HepG2 (cell line): ENCODE measurements around the gene KIF22. TPM values are rescaled to one million over a fixed set of nuclear protein-coding genes. Genes with fewer than 3 reads are reported as not detected.

ENCODE experiments used
- CC2D1A ChIP-seq: sonication (generic); formaldehyde crosslinking; IDR thresholded peaks from 2 replicates; pipeline ENCODE4 v1.8.1; 2023; ENCODE audit warnings: mild to moderate bottlenecking, missing genetic modification reagents
- DMAP1 ChIP-seq: IDR thresholded peaks from 2 replicates; pipeline ENCODE4 v1.6.1; 2016
- GATA4 ChIP-seq: sonication (generic); IDR thresholded peaks from 2 replicates; pipeline ENCODE4 v1.6.1; 2016; ENCODE audit warnings: antibody characterized with exemption, low read depth, borderline replicate concordance
- KLF6 ChIP-seq: IDR thresholded peaks from 2 replicates; pipeline ENCODE4 v1.8.0; 2016; ENCODE audit warnings: missing biosample characterization, missing genetic modification reagents
- PHF5A ChIP-seq: IDR thresholded peaks from one replicate; pipeline ENCODE4 v1.6.1; 2018; ENCODE audit warnings: low read depth, missing genetic modification reagents; ENCODE audit not compliant: unreplicated experiment
- SP5 ChIP-seq: IDR thresholded peaks from 2 replicates; pipeline ENCODE4 v1.6.1; 2016; ENCODE audit warnings: low read depth, borderline replicate concordance
- TARDBP ChIP-seq: sonication (generic); formaldehyde crosslinking; IDR thresholded peaks from 2 replicates; pipeline ENCODE4 v1.8.0; 2022; ENCODE audit warnings: mild to moderate bottlenecking, missing genetic modification reagents
- ZNF350 ChIP-seq: sonication (generic); formaldehyde crosslinking; IDR thresholded peaks from 2 replicates; pipeline ENCODE4 v1.4.0; 2020; ENCODE audit warnings: mild to moderate bottlenecking, low read depth, missing genetic modification reagents, borderline replicate concordance
- ZNF354B ChIP-seq: sonication (generic); formaldehyde crosslinking; IDR thresholded peaks from 2 replicates; pipeline ENCODE4 v1.8.0; 2022; ENCODE audit warnings: mild to moderate bottlenecking, missing genetic modification reagents
- ZNF562 ChIP-seq: sonication (generic); formaldehyde crosslinking; IDR thresholded peaks from 2 replicates; pipeline ENCODE4 v1.8.0; 2022; ENCODE audit warnings: missing genetic modification reagents, borderline replicate concordance
- ZNF598 ChIP-seq: sonication (generic); formaldehyde crosslinking; IDR thresholded peaks from 2 replicates; pipeline ENCODE4 v1.5.1; 2020; ENCODE audit warnings: mild to moderate bottlenecking, missing genetic modification reagents, borderline replicate concordance
- ZNF605 ChIP-seq: sonication (generic); formaldehyde crosslinking; IDR thresholded peaks from 2 replicates; pipeline ENCODE4 v1.8.0; 2022; ENCODE audit warnings: mild to moderate bottlenecking, missing genetic modification reagents
- ZNF672 ChIP-seq: sonication (generic); formaldehyde crosslinking; IDR thresholded peaks from 2 replicates; pipeline ENCODE4 v1.8.1; 2022; ENCODE audit warnings: missing genetic modification reagents
- ZNF7 ChIP-seq: IDR thresholded peaks from 2 replicates; pipeline ENCODE4 v1.6.1; 2016; ENCODE audit warnings: missing biosample characterization, missing genetic modification reagents
- ZNF883 ChIP-seq: sonication (generic); formaldehyde crosslinking; IDR thresholded peaks from 2 replicates; pipeline ENCODE4 v1.5.1; 2020; ENCODE audit warnings: mild to moderate bottlenecking, missing genetic modification reagents; ENCODE audit errors: not compliant biosample characterization
- ZSCAN9 ChIP-seq: IDR thresholded peaks from 2 replicates; pipeline ENCODE4 v1.6.1; 2016; ENCODE audit warnings: borderline replicate concordance
- polyA plus RNA-seq, 8 experiments: library from polyadenylated mRNA; depleted of rRNA in 3 of 8; stranded (reverse) in 7 of 8; unstranded in 1 of 8; fragments of >200 nt; fragmentation: Illumina TruSeq in 4 of 8; extraction: Trizol in 4 of 8; gene quantifications; 2 replicates each; pipeline versions ENCODE4 v1.2.1 to v1.2.3, GENCODE V29; 2011 to 2016; ENCODE audit warnings: low read depth in 4 of 8, missing spikeins in 1 of 8, mixed read lengths in 1 of 8; ENCODE audit not compliant: insufficient read depth in 1 of 8
- total RNA-seq, 5 experiments: library from RNA; depleted of rRNA; stranded (reverse); fragments of >200 nt; fragmentation: Illumina TruSeq; extraction: Trizol; gene quantifications; 2 replicates each; pipeline ENCODE4 v1.2.3, GENCODE V29; 2016; ENCODE audit warnings: low read depth in 1 of 5
- TF ChIP-seq, protein P1 (sequence below): sonication (generic); formaldehyde crosslinking; IDR thresholded peaks from 2 replicates; pipeline ENCODE4 v1.4.0; 2020; ENCODE audit warnings: missing genetic modification reagents
- TF ChIP-seq, protein P2 (sequence below): sonication (generic); formaldehyde crosslinking; IDR thresholded peaks from 2 replicates; pipeline ENCODE4 v1.9.0; 2022; ENCODE audit warnings: low read depth, missing genetic modification reagents
- TF ChIP-seq, protein P3 (sequence below): IDR thresholded peaks from 2 replicates; pipeline ENCODE4 v1.6.1; 2016; ENCODE audit warnings: missing genetic modification reagents, missing compliant biosample characterization
- TF ChIP-seq, protein P4 (sequence below), 2 experiments: sonication (generic) in 1 of 2; formaldehyde crosslinking in 1 of 2; IDR thresholded peaks; 2 replicates each; pipeline versions ENCODE4 v1.4.0 to v1.6.1; 2018 to 2020; ENCODE audit warnings: missing genetic modification reagents in 2 of 2, borderline replicate concordance in 1 of 2, low read depth in 1 of 2, mild to moderate bottlenecking in 1 of 2, missing biosample characterization in 1 of 2

The KIF22 gene
- total and polyA plus RNA-seq, 2 of the 13 experiments (the other 11 are each of a cell fraction or from before 2014, with no cell fraction given), result 95.8 to 118 TPM

DNA sequence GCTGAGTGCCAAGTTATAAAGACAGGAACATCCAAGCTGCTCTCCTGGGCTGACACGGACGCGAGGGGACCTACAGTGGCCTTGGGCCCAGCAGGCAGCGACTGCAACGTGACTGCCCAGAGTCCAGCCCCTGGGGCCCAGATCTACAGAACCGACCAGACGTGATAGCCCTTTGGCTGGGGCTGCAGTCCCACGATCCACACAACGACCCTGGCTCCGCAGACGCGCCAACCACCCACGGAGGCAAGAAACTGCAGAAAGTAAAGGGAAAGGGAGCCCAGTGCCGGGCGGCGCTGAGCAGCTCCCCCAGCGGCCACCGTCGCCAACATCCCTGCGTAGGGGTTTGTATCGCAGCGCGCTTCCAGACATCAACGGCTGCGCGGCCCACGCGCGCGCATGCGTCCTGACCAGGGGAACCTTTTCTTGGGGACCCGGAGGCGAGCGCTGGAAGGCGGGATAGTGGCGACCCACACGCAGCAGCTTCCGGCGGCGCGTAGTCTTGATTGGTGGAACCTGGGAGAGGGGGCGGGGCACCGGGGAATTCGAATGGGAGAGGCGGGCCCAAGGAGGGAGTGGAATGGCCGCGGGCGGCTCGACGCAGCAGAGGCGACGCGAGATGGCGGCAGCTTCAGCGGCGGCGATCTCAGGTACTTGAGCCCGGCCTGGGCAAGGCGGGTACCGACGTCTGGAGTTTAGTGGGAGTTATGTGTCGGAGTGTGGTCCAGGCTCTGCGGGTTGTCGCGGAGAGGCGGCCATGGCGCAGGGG is at the start of gene KIF22 (continued):
- TF ChIP-seq, protein P1, sequence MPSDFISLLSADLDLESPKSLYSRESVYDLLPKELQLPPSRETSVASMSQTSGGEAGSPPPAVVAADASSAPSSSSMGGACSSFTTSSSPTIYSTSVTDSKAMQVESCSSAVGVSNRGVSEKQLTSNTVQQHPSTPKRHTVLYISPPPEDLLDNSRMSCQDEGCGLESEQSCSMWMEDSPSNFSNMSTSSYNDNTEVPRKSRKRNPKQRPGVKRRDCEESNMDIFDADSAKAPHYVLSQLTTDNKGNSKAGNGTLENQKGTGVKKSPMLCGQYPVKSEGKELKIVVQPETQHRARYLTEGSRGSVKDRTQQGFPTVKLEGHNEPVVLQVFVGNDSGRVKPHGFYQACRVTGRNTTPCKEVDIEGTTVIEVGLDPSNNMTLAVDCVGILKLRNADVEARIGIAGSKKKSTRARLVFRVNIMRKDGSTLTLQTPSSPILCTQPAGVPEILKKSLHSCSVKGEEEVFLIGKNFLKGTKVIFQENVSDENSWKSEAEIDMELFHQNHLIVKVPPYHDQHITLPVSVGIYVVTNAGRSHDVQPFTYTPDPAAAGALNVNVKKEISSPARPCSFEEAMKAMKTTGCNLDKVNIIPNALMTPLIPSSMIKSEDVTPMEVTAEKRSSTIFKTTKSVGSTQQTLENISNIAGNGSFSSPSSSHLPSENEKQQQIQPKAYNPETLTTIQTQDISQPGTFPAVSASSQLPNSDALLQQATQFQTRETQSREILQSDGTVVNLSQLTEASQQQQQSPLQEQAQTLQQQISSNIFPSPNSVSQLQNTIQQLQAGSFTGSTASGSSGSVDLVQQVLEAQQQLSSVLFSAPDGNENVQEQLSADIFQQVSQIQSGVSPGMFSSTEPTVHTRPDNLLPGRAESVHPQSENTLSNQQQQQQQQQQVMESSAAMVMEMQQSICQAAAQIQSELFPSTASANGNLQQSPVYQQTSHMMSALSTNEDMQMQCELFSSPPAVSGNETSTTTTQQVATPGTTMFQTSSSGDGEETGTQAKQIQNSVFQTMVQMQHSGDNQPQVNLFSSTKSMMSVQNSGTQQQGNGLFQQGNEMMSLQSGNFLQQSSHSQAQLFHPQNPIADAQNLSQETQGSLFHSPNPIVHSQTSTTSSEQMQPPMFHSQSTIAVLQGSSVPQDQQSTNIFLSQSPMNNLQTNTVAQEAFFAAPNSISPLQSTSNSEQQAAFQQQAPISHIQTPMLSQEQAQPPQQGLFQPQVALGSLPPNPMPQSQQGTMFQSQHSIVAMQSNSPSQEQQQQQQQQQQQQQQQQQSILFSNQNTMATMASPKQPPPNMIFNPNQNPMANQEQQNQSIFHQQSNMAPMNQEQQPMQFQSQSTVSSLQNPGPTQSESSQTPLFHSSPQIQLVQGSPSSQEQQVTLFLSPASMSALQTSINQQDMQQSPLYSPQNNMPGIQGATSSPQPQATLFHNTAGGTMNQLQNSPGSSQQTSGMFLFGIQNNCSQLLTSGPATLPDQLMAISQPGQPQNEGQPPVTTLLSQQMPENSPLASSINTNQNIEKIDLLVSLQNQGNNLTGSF (CRISPR knock-in tag), result peak; percentile 33; the same call in 1 of the 2 replicates
- TF ChIP-seq ZNF883 (CRISPR knock-in tag) (peak; percentile 79), ZNF7 (peak; percentile 32; the same call in 1 of the 2 replicates), KLF6 (peak; percentile 74; the same call in 1 of the 2 replicates), ZNF354B (no peak), TARDBP (peak; percentile 88), SP5 (peak; percentile 99), GATA4 (no peak), DMAP1 (CRISPR knock-in tag) (peak; percentile 95), ZSCAN9 (CRISPR knock-in tag) (peak; percentile 86; the same call in 1 of the 2 replicates), CC2D1A (no peak), PHF5A (no peak), ZNF562 (CRISPR knock-in tag) (no peak), ZNF672 (no peak), ZNF350 (CRISPR knock-in tag) (peak; percentile 94), ZNF605 (CRISPR knock-in tag) (0 out of 2 replicates have a peak, but pooled peaks have one; percentile 10), ZNF598 (CRISPR knock-in tag) (peak; percentile 19)
- TF ChIP-seq, protein P2, sequence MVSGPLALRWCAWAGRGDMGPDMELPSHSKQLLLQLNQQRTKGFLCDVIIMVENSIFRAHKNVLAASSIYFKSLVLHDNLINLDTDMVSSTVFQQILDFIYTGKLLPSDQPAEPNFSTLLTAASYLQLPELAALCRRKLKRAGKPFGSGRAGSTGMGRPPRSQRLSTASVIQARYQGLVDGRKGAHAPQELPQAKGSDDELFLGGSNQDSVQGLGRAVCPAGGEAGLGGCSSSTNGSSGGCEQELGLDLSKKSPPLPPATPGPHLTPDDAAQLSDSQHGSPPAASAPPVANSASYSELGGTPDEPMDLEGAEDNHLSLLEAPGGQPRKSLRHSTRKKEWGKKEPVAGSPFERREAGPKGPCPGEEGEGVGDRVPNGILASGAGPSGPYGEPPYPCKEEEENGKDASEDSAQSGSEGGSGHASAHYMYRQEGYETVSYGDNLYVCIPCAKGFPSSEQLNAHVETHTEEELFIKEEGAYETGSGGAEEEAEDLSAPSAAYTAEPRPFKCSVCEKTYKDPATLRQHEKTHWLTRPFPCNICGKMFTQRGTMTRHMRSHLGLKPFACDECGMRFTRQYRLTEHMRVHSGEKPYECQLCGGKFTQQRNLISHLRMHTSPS, result peak; percentile 46; the same call in 1 of the 2 replicates
- TF ChIP-seq, protein P3, sequence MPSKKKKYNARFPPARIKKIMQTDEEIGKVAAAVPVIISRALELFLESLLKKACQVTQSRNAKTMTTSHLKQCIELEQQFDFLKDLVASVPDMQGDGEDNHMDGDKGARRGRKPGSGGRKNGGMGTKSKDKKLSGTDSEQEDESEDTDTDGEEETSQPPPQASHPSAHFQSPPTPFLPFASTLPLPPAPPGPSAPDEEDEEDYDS, result peak; percentile 89; the same call in 1 of the 2 replicates
- TF ChIP-seq, protein P4, sequence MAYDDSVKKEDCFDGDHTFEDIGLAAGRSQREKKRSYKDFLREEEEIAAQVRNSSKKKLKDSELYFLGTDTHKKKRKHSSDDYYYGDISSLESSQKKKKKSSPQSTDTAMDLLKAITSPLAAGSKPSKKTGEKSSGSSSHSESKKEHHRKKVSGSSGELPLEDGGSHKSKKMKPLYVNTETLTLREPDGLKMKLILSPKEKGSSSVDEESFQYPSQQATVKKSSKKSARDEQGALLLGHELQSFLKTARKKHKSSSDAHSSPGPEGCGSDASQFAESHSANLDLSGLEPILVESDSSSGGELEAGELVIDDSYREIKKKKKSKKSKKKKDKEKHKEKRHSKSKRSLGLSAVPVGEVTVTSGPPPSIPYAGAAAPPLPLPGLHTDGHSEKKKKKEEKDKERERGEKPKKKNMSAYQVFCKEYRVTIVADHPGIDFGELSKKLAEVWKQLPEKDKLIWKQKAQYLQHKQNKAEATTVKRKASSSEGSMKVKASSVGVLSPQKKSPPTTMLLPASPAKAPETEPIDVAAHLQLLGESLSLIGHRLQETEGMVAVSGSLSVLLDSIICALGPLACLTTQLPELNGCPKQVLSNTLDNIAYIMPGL (CRISPR knock-in tag; IDR thresholded peaks at IDR 0.05; ENCODE audit: borderline replicate concordance in 1 of 2, low read depth in 1 of 2), result peak; percentile 99
